ENCODE results near the gene RELL1. TPM values are rescaled to one million over a fixed set of nuclear protein-coding genes. Genes with fewer than 3 reads are reported as not detected.

RELL1 gene
- total and polyA plus RNA-seq, 8 donors, result 1.3 to 113 (median 15.8) TPM

DNA sequence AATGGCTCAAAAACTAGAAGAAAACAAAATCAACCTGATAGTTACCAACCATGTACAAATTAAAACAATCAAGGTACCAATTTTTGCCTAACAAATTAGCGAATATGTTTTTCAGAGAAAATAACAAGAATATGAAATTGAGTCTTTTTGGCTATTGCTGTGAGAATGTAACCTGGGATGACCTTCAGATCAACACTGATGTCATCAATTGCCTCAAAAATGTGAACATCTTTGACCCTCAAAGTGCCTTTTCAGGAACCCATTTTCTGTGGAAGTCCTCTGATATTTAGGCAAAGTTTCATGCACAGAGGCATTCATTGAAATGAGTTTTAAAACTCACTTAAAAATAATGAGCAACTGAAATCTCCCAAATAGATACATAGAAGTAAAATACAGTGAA, 6.1 kb downstream of the RELL1 start:
- H3K4me1 ChIP-seq, result peaks cover 45 to 93% (median 73%) of the 10 kb centered on the region in 4 donors
- intact Hi-C loops (cut with DNase I; ENCODE audit: low total_unique reads), result loop anchor here (10.0 kb wide), 1 partner anchor 75 kb away; no protein-coding TSS in a partner anchor
- WGBS, 5 donors, result 93 to 98% (median 97%) methylated on average over 1 of the region's 1 CpG

DNA sequence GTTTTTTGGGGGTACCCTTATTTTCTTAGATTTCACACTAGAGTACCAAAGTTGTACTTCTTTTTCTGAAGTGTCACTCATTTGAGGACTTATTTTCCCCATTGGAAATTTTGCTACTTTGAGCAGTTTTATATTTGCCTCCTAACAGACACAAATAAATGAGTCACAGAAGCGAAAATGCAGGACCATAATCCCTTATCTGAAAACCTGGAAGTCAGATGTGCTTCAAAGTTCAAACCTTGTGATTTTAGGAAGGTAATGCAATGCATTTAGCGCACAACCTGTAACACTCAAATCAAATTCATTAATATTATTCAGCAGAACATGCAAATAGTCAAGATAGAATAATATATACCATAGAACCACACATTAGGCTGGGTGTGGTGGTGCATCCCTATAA, 6.9 kb downstream of the RELL1 start:
- peak overlapping the region in 1 of 5 donors; percentile 11 for H3K27ac ChIP-seq
- intact Hi-C loops (cut with DNase I; ENCODE audit: low total_unique reads), result no loop called here
- no peak for DNase-seq

More for the DNA sequence above, 6.1 kb downstream of the RELL1 start:
- Histone ChIP-seq H3K9me3 (no peaks in the 10 kb centered on the region), H3K27me3 (no peaks in the 10 kb centered on the region), H3K27ac (no peak overlapping the region), H3K36me3 (no peaks in the 10 kb centered on the region), H3K4me3 (no peak overlapping the region)
- TF ChIP-seq, protein P1, sequence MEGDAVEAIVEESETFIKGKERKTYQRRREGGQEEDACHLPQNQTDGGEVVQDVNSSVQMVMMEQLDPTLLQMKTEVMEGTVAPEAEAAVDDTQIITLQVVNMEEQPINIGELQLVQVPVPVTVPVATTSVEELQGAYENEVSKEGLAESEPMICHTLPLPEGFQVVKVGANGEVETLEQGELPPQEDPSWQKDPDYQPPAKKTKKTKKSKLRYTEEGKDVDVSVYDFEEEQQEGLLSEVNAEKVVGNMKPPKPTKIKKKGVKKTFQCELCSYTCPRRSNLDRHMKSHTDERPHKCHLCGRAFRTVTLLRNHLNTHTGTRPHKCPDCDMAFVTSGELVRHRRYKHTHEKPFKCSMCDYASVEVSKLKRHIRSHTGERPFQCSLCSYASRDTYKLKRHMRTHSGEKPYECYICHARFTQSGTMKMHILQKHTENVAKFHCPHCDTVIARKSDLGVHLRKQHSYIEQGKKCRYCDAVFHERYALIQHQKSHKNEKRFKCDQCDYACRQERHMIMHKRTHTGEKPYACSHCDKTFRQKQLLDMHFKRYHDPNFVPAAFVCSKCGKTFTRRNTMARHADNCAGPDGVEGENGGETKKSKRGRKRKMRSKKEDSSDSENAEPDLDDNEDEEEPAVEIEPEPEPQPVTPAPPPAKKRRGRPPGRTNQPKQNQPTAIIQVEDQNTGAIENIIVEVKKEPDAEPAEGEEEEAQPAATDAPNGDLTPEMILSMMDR (IDR thresholded peaks at IDR 0.05), result no peak
- TF ChIP-seq POLR2AphosphoS5 (IDR thresholded peaks at IDR 0.05) (no peak), POLR2A (IDR thresholded peaks at IDR 0.05) (no peak), EP300 (IDR thresholded peaks at IDR 0.05) (no peak)
- DNase-seq, result no peak

DNA sequence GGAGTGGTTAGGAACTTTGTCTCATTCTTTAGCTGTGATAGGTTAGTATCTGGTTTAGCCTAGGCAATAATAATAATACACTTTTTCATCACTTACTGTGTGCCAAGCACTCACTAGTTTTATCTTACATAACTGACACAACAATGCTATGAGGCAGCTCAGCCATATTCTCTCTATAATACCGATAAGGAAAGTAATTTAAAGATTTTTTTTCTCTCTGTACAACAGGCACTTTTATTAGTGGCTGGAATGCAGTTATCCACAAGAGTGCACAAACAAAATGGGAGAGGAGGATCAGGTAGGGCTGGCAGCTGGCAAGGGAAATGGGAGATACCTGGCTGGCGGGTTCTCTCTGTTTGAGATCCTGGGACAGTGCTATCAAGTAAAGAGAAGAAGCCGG, 7.6 kb downstream of the RELL1 start:
- H3K4me1 ChIP-seq, result peaks cover 51 to 93% (median 75%) of the 10 kb centered on the region in 4 donors
- no peaks in the 10 kb centered on the region for H3K27me3 ChIP-seq
- no peak overlapping the region for H3K4me3 ChIP-seq
- DNase-seq, result no peak
- peak overlapping the region in 4 of 5 donors; percentile 3 to 49 (median 12) for H3K27ac ChIP-seq
- no peaks in the 10 kb centered on the region for H3K9me3 ChIP-seq
- no peaks in the 10 kb centered on the region for H3K36me3 ChIP-seq
- intact Hi-C loops (cut with DNase I; ENCODE audit: low total_unique reads), result no loop called here
- TF ChIP-seq POLR2AphosphoS5 (IDR thresholded peaks at IDR 0.05) (no peak), POLR2A (IDR thresholded peaks at IDR 0.05) (no peak), EP300 (IDR thresholded peaks at IDR 0.05) (no peak)
- TF ChIP-seq, protein P1 (IDR thresholded peaks at IDR 0.05), result no peak
- WGBS, 5 donors, result 43 to 68% (median 55%) methylated on average over 3 of the region's 3 CpGs

More for the DNA sequence above, 6.9 kb downstream of the RELL1 start:
- TF ChIP-seq POLR2AphosphoS5 (IDR thresholded peaks at IDR 0.05) (no peak), POLR2A (IDR thresholded peaks at IDR 0.05) (no peak), EP300 (IDR thresholded peaks at IDR 0.05) (no peak)
- TF ChIP-seq, protein P1 (IDR thresholded peaks at IDR 0.05), result no peak
- Histone ChIP-seq H3K27me3 (no peaks in the 10 kb centered on the region), H3K4me3 (no peak overlapping the region), H3K9me3 (no peaks in the 10 kb centered on the region), H3K4me1 (peaks cover 45 to 93% (median 73%) of the 10 kb centered on the region in 4 donors), H3K36me3 (no peaks in the 10 kb centered on the region)
- 52 to 74% (median 57%) methylated on average over 2 of the region's 2 CpGs for WGBS, 5 donors

DNA sequence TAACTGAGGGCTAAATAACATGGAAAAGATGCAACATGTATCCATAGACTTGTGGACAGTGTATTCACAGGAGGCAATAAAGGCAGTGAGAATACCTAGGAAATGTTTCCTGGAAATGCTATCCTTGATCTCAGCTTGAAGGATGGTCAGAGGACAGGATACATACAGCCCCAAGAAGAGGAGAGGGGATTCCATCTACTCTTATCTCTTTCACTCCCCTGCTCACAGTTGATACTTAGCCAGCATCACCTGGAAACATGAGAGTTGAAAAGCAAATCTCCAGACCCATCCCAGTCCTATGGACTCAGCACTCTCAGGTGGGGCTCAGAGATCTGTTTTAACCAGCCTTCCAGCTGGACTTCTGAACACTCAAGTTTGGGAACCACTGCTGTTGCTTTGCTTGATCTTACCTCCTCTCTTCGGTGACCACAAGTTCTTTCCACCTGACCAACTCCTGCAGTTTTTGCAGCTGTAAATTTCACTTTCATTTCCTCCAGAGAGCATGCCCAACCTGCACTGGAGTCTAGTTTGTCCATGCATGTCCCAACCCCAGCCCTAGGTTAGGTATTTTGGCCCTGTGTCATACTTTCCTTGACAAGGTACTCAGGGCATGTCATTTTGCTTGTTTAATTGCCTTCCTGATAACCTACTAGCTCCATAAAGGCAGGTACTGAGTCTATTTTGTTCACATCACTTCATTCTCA, 10.4 kb downstream of the RELL1 start:
- peak overlapping the region; percentile 21 to 84 (median 62) for H3K27ac ChIP-seq
- 15 to 56% (median 38%) methylated on average over 1 of the region's 1 CpG for WGBS, 5 donors
- peak overlapping the region in 1 of 4 donors; percentile 1 for H3K4me3 ChIP-seq
- intact Hi-C loops (cut with DNase I; ENCODE audit: low total_unique reads), result no loop called here
- no peaks in the 10 kb centered on the region for H3K27me3 ChIP-seq
- peak in 2 of 3 donors; percentile 18 to 62 for TF ChIP-seq POLR2AphosphoS5 (IDR thresholded peaks at IDR 0.05)
- TF ChIP-seq EP300 (IDR thresholded peaks at IDR 0.05), result no peak
- peaks cover 49 to 97% (median 63%) of the 10 kb centered on the region in 4 donors for H3K4me1 ChIP-seq
- H3K36me3 ChIP-seq, result no peaks in the 10 kb centered on the region
- peak; percentile 51 to 70 for DNase-seq
- H3K9me3 ChIP-seq, result no peaks in the 10 kb centered on the region

DNA sequence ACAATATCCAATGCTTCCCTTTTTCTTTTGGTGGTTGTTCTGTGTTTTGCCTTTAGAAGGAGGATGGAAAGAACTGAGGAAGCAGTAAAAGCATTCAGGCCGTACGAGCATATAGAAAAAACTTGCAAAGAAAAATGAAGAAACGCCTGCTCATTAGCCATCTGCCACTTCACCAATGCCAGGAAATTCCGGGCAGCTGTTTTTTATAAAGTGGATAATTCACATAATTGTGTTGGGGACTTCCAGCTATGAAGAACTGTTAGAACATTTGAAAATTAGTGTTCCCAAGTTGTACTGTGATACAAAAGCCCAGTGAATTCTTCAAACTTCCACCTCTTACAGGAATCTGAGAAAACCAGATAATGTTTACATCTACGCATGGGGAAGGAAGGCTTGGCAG, 11.7 kb downstream of the RELL1 start:
- intact Hi-C loops (cut with DNase I; ENCODE audit: low total_unique reads), result no loop called here
- H3K4me1 ChIP-seq, result peaks cover 49 to 85% (median 62%) of the 10 kb centered on the region in 4 donors
- peak overlapping the region in 4 of 5 donors; percentile 35 to 75 (median 56) for H3K27ac ChIP-seq
- 15 to 26% (median 24%) methylated on average over 5 of the region's 5 CpGs for WGBS, 5 donors
- no peak overlapping the region for H3K4me3 ChIP-seq
- TF ChIP-seq POLR2A (IDR thresholded peaks at IDR 0.05), result no peak
- no peak for TF ChIP-seq POLR2AphosphoS5 (IDR thresholded peaks at IDR 0.05)
- TF ChIP-seq, protein P1 (IDR thresholded peaks at IDR 0.05), result no peak
- no peak for TF ChIP-seq EP300 (IDR thresholded peaks at IDR 0.05)
- H3K9me3 ChIP-seq, result no peaks in the 10 kb centered on the region
- H3K27me3 ChIP-seq, result no peaks in the 10 kb centered on the region
- no peaks in the 10 kb centered on the region for H3K36me3 ChIP-seq
- peak in 1 of 2 donors; percentile 41 for DNase-seq

All from stomach (tissue), 9 donors.